ENCODE measurements around the gene USP17L21.
"Not testable (repeated sequence)": the region's sequence is repeated elsewhere in the genome, so short reads cannot be mapped to it uniquely, and the experiment has no call there.

Gene USP17L21, protein sequence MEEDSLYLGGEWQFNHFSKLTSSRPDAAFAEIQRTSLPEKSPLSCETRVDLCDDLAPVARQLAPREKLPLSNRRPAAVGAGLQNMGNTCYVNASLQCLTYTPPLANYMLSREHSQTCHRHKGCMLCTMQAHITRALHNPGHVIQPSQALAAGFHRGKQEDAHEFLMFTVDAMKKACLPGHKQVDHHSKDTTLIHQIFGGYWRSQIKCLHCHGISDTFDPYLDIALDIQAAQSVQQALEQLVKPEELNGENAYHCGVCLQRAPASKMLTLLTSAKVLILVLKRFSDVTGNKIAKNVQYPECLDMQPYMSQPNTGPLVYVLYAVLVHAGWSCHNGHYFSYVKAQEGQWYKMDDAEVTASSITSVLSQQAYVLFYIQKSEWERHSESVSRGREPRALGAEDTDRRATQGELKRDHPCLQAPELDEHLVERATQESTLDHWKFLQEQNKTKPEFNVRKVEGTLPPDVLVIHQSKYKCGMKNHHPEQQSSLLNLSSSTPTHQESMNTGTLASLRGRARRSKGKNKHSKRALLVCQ

DNA sequence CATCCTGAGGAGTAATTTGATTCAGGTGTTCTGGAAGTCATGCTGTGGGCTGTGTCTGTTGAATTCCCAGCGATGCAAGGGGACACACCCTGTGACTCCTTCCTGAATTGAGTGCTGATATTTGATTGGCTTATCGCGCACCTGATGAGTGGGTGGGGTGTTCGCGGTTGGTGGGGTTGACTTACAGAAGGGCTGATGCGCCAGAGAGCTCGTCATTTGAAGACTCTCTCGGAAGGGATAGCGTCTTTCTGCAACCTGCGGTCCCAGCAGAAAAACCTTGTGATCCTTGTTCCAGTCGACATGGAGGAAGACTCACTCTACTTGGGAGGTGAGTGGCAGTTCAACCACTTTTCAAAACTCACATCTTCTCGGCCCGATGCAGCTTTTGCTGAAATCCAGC, at the start of gene USP17L21:
Gene USP17L21, plus strand, starts transcription at position 301 of the 400 bp plus-strand sequence. Its CDS starts 0 bp downstream, at position 301.
- DNase-seq (ENCODE audit: low read depth) = not testable (repeated sequence)

DNA sequence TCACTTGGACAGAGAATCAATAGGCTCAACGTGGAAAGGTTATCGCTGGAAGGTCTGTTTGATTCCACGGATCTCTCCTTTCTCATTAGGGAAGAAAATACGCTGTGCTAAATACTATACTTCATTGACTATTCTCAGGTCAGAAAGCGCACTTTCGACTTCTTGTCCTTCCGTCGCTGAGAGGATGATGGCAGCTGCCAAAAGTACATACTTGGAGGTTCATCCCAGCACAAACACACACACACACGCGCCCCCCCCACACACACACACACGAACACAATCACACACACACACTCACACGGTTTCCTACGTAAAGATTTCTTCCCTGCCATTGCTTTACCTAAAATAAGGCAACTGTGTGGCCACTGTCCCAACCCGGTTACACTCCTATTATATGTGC, 48.0 kb upstream of the USP17L21 start:
- not testable (repeated sequence) for DNase-seq (ENCODE audit: low read depth)

DNA sequence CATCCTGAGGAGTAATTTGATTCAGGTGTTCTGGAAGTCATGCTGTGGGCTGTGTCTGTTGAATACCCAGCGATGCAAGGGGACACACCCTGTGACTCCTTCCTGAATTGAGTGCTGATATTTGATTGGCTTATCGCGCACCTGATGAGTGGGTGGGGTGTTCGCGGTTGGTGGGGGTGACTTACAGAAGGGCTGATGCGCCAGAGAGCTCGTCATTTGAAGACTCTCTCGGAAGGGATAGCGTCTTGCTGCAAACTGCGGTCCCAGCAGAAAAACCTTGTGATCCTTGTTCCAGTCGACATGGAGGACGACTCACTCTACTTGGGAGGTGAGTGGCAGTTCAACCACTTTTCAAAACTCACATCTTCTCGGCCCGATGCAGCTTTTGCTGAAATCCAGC, 47.6 kb upstream of the USP17L21 start, which contains the start of gene USP17L11:
Gene USP17L11, plus strand, starts transcription at position 301 of the 400 bp plus-strand sequence. Its CDS starts 0 bp downstream, at position 301.
- DNase-seq (ENCODE audit: low read depth) = not testable (repeated sequence)

DNA sequence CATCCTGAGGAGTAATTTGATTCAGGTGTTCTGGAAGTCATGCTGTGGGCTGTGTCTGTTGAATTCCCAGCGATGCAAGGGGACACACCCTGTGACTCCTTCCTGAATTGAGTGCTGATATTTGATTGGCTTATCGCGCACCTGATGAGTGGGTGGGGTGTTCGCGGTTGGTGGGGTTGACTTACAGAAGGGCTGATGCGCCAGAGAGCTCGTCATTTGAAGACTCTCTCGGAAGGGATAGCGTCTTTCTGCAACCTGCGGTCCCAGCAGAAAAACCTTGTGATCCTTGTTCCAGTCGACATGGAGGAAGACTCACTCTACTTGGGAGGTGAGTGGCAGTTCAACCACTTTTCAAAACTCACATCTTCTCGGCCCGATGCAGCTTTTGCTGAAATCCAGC, 42.8 kb upstream of the USP17L21 start, which contains the start of gene USP17L12:
Gene USP17L12, plus strand, starts transcription at position 301 of the 400 bp plus-strand sequence. Its CDS starts 0 bp downstream, at position 301.
- not testable (repeated sequence) for DNase-seq (ENCODE audit: low read depth)

DNA sequence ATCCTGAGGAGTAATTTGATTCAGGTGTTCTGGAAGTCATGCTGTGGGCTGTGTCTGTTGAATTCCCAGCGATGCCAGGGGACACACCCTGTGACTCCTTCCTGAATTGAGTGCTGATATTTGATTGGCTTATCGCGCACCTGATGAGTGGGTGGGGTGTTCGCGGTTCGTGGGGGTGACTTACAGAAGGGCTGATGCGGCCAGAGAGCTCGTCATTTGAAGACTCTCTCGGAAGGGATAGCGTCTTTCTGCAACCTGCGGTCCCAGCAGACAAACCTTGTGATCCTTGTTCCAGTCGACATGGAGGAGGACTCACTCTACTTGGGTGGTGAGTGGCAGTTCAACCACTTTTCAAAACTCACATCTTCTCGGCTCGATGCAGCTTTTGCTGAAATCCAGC, 38.1 kb upstream of the USP17L21 start, which contains the start of gene USP17L13:
Gene USP17L13, plus strand, starts transcription at position 301 of the 400 bp plus-strand sequence. Its CDS starts 0 bp downstream, at position 301.
- DNase-seq (ENCODE audit: low read depth) = not testable (repeated sequence)

DNA sequence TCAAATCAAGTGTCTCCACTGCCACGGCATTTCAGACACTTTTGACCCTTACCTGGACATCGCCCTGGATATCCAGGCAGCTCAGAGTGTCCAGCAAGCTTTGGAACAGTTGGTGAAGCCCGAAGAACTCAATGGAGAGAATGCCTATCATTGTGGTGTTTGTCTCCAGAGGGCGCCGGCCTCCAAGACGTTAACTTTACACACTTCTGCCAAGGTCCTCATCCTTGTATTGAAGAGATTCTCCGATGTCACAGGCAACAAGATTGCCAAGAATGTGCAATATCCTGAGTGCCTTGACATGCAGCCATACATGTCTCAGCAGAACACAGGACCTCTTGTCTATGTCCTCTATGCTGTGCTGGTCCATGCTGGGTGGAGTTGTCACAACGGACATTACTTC, 32.4 kb upstream of the USP17L21 start:
- not testable (repeated sequence) for DNase-seq (ENCODE audit: low read depth)

DNA sequence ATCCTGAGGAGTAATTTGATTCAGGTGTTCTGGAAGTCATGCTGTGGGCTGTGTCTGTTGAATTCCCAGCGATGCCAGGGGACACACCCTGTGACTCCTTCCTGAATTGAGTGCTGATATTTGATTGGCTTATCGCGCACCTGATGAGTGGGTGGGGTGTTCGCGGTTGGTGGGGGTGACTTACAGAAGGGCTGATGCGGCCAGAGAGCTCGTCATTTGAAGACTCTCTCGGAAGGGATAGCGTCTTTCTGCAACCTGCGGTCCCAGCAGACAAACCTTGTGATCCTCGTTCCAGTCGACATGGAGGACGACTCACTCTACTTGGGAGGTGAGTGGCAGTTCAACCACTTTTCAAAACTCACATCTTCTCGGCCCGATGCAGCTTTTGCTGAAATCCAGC, 28.6 kb upstream of the USP17L21 start, which contains the start of gene USP17L15:
Gene USP17L15, plus strand, starts transcription at position 301 of the 400 bp plus-strand sequence. Its CDS starts 0 bp downstream, at position 301.
- DNase-seq (ENCODE audit: low read depth) = not testable (repeated sequence)

DNA sequence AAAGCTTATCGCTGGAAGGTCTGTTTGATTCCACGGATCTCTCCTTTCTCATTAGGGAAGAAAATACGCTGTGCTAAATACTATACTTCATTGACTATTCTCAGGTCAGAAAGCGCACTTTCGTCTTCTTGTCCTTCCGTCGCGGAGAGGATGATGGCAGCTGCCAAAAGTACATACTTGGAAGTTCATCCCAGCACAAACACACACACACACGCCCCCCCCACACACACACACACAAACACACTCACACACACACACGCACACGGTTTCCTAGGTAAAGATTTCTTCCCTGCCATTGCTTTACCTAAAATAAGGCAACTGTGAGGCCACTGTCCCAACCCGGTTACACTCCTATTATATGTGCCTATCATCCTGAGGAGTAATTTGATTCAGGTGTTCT, 24.2 kb upstream of the USP17L21 start:
- not testable (repeated sequence) for DNase-seq (ENCODE audit: low read depth)

DNA sequence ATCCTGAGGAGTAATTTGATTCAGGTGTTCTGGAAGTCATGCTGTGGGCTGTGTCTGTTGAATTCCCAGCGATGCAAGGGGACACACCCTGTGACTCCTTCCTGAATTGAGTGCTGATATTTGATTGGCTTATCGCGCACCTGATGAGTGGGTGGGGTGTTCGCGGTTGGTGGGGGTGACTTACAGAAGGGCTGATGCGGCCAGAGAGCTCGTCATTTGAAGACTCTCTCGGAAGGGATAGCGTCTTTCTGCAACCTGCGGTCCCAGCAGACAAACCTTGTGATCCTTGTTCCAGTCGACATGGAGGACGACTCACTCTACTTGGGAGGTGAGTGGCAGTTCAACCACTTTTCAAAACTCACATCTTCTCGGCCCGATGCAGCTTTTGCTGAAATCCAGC, 19.1 kb upstream of the USP17L21 start, which contains the start of gene USP17L17:
Gene USP17L17, plus strand, starts transcription at position 301 of the 400 bp plus-strand sequence. Its CDS starts 0 bp downstream, at position 301.
- not testable (repeated sequence) for DNase-seq (ENCODE audit: low read depth)

DNA sequence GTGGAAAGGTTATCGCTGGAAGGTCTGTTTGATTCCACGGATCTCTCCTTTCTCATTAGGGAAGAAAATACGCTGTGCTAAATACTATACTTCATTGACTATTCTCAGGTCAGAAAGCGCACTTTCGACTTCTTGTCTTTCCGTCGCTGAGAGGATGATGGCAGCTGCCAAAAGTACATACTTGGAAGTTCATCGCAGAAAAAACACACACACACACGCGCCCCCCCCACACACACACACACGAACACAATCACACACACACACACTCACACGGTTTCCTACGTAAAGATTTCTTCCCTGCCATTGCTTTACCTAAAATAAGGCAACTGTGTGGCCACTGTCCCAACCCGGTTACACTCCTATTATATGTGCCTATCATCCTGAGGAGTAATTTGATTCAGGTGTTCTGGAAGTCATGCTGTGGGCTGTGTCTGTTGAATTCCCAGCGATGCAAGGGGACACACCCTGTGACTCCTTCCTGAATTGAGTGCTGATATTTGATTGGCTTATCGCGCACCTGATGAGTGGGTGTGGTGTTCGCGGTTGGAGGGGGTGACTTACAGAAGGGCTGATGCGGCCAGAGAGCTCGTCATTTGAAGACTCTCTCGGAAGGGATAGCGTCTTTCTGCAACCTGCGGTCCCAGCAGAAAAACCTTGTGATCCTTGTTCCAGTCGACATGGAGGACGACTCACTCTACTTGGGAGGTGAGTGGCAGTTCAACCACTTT, 14.6 kb upstream of the USP17L21 start, which contains the start of gene USP17L18:
Gene USP17L18, plus strand, starts transcription at position 678 of the 728 bp plus-strand sequence. Its CDS starts 0 bp downstream, at position 678.
- DNase-seq (ENCODE audit: low read depth) = not testable (repeated sequence)

DNA sequence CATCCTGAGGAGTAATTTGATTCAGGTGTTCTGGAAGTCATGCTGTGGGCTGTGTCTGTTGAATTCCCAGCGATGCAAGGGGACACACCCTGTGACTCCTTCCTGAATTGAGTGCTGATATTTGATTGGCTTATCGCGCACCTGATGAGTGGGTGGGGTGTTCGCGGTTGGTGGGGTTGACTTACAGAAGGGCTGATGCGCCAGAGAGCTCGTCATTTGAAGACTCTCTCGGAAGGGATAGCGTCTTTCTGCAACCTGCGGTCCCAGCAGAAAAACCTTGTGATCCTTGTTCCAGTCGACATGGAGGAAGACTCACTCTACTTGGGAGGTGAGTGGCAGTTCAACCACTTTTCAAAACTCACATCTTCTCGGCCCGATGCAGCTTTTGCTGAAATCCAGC, 9.6 kb upstream of the USP17L21 start, which contains the start of gene USP17L19:
Gene USP17L19, plus strand, starts transcription at position 301 of the 400 bp plus-strand sequence. Its CDS starts 0 bp downstream, at position 301.
- DNase-seq (ENCODE audit: low read depth) = not testable (repeated sequence)

DNA sequence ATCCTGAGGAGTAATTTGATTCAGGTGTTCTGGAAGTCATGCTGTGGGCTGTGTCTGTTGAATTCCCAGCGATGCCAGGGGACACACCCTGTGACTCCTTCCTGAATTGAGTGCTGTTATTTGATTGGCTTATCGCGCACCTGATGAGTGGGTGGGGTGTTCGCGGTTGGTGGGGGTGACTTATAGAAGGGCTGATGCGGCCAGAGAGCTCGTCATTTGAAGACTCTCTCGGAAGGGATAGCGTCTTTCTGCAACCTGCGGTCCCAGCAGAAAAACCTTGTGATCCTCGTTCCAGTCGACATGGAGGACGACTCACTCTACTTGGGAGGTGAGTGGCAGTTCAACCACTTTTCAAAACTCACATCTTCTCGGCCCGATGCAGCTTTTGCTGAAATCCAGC, 4.8 kb upstream of the USP17L21 start, which contains the start of gene USP17L20:
Gene USP17L20, plus strand, starts transcription at position 301 of the 400 bp plus-strand sequence. Its CDS starts 0 bp downstream, at position 301.
- DNase-seq (ENCODE audit: low read depth) = not testable (repeated sequence)

DNA sequence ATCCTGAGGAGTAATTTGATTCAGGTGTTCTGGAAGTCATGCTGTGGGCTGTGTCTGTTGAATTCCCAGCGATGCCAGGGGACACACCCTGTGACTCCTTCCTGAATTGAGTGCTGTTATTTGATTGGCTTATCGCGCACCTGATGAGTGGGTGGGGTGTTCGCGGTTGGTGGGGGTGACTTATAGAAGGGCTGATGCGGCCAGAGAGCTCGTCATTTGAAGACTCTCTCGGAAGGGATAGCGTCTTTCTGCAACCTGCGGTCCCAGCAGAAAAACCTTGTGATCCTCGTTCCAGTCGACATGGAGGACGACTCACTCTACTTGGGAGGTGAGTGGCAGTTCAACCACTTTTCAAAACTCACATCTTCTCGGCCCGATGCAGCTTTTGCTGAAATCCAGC, 4.6 kb downstream of the USP17L21 start, which contains the start of gene USP17L22:
Gene USP17L22, plus strand, starts transcription at position 301 of the 400 bp plus-strand sequence. Its CDS starts 0 bp downstream, at position 301.
- DNase-seq (ENCODE audit: low read depth) = not testable (repeated sequence)

DNA sequence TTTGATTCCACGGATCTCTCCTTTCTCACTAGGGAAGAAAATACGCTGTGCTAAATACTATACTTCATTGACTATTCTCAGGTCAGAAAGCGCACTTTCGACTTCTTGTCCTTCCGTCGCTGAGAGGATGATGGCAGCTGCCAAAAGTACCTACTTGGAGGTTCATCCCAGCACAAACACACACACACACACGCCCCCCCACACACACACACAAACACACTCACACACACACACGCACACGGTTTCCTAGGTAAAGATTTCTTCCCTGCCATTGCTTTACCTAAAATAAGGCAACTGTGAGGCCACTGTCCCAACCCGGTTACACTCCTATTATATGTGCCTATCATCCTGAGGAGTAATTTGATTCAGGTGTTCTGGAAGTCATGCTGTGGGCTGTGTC, 9.0 kb downstream of the USP17L21 start:
- DNase-seq (ENCODE audit: low read depth) = not testable (repeated sequence)
